ENCODE results near the gene FCRL2.

DNA sequence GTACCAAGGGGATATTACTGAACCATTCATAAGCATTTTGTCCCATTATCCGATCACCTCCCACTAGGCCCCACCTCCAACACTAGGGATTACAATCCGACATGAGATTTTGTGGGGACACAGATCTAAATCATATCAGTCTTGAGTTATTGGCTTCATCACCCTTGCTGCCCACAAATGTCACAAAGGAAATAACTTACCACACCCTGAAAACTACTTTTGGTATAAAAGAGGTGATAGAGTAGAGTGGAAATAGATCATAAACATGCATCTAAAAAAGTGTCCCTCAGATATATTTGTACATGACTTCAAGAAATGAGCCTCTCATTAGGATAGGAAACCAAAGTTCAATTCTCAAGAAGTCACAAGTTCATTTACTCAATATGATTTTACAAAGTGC, 53.8 kb downstream of the FCRL2 start:
- TF ChIP-seq CTCF (IDR thresholded peaks at IDR 0.05; ENCODE audit: low read depth, low read length) (no peak), EZH2phosphoT487 (IDR thresholded peaks at IDR 0.05; ENCODE audit: low read depth) (no peak)
